ENCODE data around the gene GCHFR.

GCHFR gene

DNA sequence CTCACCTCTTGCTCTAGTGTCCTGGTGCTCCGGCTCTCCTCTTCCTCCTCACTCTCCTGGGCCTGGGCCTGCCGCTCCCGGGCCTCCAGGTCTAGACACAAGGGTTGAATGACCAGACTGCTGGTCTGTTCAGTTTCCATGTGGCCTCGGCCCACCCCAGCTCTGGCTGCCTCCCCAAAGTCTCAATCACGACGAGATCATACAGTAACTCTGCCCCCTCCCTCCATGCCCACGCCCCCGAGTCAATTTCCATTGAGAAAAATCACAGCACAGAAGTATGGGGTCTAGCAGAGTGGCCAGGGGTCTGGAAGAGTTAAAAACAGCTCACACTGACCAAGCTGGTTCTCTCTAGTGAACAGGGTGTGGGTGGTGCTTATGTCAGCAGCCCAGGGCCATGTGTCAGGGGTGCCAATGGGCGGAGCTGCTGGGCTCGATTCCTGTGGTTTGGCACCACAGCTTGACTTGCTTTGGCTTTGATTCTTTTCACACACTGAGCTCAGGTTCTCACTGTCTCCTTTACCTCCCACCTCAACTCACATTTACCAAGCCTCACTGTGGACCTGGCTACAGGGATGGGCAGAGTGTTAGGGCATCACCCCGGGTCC lies 12.8 kb downstream of the GCHFR start:
- no peak for DNase-seq

DNA sequence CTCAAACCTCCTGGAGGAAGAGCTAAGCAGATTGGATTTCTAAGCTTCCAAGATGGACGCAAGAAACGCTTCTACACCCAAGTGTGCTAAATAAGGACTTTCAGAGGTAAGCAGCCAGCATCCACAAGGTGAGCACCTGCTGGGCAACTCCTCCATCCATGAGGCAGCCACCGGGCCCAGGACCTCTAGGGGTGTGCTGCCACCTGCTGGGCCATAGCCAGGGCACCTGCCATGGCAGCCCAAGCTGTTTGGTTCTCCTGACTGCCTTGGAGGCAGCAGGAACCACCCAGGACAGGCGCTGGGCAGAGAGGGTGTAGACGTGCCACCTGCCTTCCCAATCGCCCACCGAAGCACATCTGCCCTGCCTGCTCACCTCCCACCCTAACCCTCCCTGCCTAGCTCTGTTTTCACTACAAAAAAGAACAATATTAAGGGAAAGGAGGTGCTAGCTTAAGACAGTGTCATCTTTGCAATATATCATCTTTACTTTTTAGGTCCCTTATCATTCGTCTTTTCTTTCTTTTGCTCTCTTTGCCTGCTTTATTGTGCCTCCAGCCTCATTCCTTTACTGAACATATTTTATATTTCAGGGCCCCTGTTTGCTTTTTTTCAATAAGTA lies 18.9 kb downstream of the GCHFR start:
- peak; percentile 71 for DNase-seq

DNA sequence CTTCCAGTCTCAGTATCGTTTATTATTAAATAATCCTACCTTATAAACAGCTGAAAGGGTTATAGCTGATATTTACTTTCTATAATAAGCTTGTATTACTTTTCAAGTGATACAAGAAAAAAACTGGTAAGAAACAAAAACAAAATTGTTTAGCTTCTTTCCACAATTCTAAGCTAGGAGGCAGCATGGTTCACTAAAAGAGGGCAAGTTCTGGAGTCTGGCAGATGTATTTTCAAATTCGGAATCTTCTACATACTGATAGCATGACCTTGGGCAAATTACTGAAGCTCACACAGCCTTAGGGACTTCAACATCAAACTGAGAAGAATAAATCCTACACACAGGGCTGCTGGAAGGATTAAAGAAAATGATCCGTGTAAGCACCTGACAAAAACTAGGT lies 21.3 kb downstream of the GCHFR start:
- DNase-seq, result no peak

GRCh38 chr15:40785814-40786213 lies 21.9 kb downstream of the GCHFR start:
- DNase-seq, result no peak

- DNase-seq, result peak; percentile 64
Measured at GRCh38 chr15:40787344-40787841, 23.5 kb downstream of the GCHFR start.

DNA sequence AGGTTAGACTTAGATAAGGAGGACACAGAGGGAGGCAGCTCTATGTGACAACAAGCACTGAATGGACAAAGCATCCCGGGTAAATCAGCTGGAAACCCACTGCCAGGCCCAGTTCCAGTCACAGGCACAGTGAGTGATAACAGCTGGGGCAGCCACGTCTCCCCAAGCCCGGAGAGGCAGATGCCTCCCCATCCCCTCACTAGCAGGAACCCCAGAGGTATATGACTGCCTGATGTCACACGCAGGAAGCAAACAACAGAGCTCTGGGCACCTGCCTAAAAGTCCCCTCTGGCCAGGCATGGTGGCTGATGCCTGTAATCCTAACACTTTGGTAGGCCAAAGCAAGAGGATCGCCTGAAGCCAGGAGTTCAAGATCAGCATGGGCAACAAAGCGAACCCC lies 24.1 kb downstream of the GCHFR start:
- DNase-seq, result no peak

GRCh38 chr15:40789119-40789518 lies 25.3 kb downstream of the GCHFR start:
- no peak for DNase-seq

DNA sequence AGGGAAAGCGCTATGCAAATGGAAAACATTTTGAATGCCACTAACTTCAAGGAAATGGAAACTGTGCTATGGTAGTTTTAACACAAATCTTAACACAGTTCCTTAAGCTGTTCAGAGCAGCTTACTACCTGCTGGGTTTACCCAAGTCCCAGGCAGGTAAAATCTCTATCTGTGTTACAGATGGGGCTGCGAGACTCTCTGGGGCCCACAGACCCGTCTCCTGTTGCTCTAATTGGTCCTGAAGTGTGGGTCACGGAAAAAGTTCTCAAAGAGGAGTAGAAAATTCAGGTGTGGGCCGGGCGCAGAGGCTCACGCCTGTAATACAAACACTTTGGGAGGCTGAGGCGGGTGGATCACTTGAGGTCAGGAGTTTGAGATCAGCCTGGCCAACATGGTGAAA lies 26.1 kb downstream of the GCHFR start:
- no peak for DNase-seq

GRCh38 chr15:40790718-40791117 lies 26.9 kb downstream of the GCHFR start:
- no peak for DNase-seq

- DNase-seq, result no peak
Measured at GRCh38 chr15:40792394-40792793, 28.5 kb downstream of the GCHFR start.

DNA sequence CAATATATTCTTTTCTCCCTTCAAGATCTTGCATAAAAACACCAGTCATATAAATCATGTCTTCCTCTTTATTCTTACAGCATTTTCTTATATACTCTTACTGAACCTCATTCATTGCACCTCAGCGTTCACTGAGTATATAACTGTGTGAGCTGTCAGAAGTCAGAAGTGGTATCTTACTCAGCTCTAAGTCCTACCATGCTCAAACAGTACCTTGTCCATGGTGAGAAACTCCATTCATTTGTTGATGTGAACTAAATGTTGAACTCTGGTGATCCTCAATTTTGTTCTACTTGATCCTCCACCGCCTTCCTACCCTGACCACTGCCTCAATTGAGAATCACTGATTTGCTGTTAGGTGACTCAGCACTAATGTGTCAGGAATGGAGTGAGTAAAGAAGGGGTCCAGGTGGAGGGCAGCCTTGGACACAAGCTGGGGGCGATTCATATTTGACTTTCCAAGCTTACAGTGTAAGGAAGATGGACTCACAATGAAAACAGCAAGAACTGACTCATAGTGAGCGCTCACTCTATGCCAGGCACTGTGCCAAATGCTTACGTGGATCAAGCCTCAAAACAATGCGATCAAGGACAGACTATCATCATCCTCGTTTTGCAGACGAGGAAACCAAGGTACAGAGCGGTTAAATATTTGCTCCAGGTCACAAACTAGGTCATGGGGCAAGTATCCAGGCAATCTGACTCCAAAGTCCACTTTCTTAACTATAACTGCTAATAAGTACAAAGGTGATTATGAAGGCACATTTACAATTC lies 29.5 kb downstream of the GCHFR start:
- no peak for DNase-seq

DNA sequence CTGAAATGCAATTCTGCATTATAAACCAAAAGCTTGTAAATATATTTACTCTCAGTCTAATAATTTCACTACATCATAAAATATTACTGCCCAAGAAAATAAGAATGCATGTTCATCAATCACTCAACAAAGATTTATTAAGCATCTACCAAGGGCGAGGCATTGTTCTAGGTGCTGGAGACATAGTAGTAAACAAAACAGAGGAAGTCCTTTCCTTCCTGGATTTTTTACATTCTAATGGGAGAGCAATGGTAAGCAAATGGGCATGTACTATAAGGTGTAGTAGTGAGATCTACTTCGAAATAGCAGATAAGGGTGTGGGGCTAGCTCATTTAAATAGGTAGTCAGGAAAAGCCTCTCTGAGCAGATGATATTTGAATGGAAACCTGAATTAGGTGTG lies 32.2 kb downstream of the GCHFR start:
- no peak for DNase-seq

GRCh38 chr15:40796512-40796911 lies 32.6 kb downstream of the GCHFR start:
- DNase-seq, result no peak

DNA sequence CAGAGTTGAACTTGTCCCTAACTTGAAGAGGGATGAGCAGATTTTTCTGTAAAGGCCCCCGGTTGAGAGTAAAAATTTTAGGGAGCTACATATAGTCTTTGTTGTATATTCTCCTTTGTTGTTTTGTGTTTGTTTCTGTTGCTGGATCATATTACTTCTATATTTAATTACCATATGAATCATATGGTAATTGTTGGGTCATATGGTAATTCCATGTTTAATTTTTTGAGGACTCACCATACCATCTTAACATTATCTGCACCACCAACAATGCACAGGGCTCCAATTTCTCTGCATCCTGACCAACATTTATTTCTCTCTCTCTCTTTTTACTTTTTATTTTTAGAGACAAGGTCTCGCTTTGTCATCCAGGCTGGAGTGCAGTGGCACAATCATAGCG lies 35.7 kb downstream of the GCHFR start:
- DNase-seq, result no peak

DNA sequence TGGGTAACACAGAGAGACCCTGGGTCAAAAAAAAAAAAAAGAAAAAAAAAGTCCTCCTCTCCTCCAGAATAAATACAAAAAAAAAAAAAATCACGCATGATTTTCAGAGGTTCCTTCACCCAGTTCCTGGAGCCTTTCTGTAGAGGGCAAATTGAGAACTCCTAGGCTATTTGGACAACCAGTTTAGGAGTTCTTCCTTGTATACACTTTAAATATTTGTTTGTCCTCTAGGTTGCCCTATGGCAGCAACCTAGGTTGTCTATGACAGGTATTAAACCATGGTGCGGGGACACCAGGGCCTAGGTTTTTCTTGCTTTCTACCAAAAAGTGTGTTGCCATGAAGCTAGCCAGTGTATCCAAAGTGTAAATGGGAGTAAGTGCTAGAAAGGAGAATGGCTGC lies 39.2 kb downstream of the GCHFR start:
- DNase-seq, result no peak

- DNase-seq, result no peak
Measured at GRCh38 chr15:40803688-40804087, 39.8 kb downstream of the GCHFR start.

GRCh38 chr15:40806672-40807027 lies 42.8 kb downstream of the GCHFR start:
- DNase-seq, result no peak

- peak; percentile 90 for DNase-seq
Measured at GRCh38 chr15:40807028-40807887, 43.4 kb downstream of the GCHFR start, which contains the start of the genes DNAJC17 and ZFYVE19. TSS of gene DNAJC17 (minus strand) at chr15:40807473. CDS start at chr15:40807446, 27 bp downstream. TSS of gene ZFYVE19 (plus strand) at chr15:40807089. CDS start at chr15:40807590, 501 bp downstream.

GRCh38 chr15:40807888-40808461 lies 44.1 kb downstream of the GCHFR start:
- DNase-seq, result no peak

- DNase-seq, result no peak
Measured at GRCh38 chr15:40808861-40809450, 45.1 kb downstream of the GCHFR start.

DNA sequence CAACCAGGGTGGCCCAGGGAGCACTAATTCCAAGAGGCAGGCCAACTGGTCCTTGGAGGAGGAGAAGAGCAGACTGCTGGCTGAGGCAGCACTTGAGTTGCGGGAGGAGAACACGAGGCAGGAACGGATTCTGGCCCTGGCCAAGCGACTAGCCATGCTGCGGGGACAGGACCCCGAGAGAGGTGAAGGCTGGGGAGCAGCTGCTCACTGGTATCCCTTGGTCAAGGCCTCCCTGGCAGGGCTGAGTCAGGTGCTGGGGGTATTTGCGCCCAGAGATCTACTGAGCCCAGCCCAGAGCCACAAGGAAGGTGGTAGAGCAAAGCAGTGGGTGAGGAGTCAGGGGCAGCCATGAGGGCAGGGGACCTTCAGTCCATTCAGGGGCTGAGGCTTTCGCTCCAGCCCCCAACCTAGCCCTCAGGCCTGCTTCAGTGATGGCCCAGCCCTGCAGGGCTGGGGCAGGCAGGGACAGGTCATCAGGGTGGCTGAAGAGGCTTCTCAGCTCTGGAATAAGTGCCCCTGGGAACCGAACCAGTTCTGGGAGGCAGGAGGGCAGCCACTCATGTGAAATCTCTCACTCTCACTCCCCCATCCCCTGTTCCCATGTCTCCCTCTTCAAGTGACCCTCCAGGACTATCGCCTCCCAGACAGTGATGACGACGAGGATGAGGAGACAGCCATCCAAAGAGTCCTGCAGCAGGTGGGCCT lies 49.0 kb downstream of the GCHFR start:
- no peak for DNase-seq
